Measurements from ENCODE around the gene CHST8.
"Not testable (repeated sequence)": the region's sequence is repeated elsewhere in the genome, so short reads cannot be mapped to it uniquely, and the experiment has no call there.

The CHST8 gene

DNA sequence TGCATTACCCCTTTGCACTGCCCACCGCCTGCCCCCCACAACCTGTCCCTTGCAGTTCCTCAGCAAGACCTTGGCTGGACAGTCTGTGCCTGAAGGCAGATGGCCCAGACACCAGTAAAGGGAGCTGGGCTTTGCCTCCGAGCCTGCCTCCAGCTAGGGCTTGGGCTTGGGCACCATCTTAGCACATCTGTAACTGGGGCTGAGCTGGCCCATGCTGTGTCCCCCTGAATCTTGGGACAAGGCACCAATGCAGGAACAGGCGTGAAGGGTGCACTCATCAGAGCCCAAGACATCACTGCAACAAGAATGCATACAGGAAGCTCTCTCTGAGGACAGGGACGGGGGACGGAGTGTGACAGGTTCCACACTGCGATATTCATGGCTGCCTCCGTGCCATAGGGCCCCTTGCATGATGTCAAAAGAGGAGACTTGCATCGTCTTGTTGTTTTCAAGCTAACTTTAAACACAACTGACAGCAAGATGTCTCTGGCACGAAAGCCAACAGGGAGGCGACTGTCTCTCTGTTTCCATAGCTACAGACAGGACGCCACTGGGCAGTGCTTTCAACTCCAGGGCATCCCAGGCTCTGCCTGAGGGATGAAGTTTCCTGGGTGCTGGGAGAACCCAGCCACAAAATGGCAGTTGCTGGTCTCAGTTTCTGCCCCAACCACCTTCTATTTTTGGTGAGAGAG is 8.7 kb upstream of the CHST8 start:
- no peaks in the 10 kb centered on the region; a peak in 1 of 22 replicates for H4K20me1 ChIP-seq
- no peak for TF ChIP-seq Cebpa-rat (IDR thresholded peaks at IDR 0.05)
- H3K4me3 ChIP-seq: no peak overlapping the region
- no peaks in the 10 kb centered on the region; a peak in 2 of 22 replicates for H3K27me3 ChIP-seq
- no peak overlapping the region for H3K27ac ChIP-seq
- H3K9me3 ChIP-seq (replicated peaks in 1 of 11): peaks cover 6 to 24% (median 17%) of the 10 kb centered on the region in 11 experiments; a peak in 18 of 22 replicates
- H3K9ac ChIP-seq: no peak overlapping the region
- H3K36me3 ChIP-seq: no peaks in the 10 kb centered on the region
- peaks cover 0 to 4% (median 0%) of the 10 kb centered on the region in 10 experiments; a peak in 2 of 20 replicates for H3K4me1 ChIP-seq
- H3K4me2 ChIP-seq: 0 out of 22 replicates have a peak overlapping the region, but pooled peaks of 1 of the 11 experiments have one; percentile 19

DNA sequence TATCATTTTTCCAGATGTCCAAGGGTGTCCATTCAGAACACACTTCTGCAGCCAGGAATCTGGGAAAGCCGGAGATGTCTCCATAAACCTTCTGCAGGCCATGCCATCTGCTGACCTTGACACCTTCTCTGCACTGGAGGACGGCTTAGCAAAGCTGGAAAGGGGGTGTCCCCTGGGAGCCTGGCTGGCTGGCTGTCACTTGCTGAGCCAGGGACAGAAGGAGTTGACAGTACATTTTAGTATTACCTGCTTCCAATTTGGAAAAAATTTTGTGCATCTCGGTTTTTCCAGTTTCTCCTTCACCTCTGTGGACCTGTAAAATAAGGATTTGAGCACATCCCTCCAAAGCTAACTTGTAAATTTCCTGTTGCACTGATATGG is 8.1 kb upstream of the CHST8 start:
- no peak for TF ChIP-seq Cebpa-rat (IDR thresholded peaks at IDR 0.05)
- Histone ChIP-seq H3K4me1 (peaks cover 0 to 4% (median 0%) of the 10 kb centered on the region in 10 experiments; a peak in 2 of 20 replicates), H3K27me3 (no peaks in the 10 kb centered on the region; a peak in 2 of 22 replicates), H3K9me3 (replicated peaks in 1 of 11) (peaks cover 6 to 20% (median 17%) of the 10 kb centered on the region in 11 experiments; a peak in 18 of 22 replicates), H3K27ac (no peak overlapping the region), H3K4me2 (0 out of 22 replicates have a peak overlapping the region, but pooled peaks of 1 of the 11 experiments have one; percentile 19), H3K36me3 (no peaks in the 10 kb centered on the region), H3K4me3 (no peak overlapping the region), H3K9ac (no peak overlapping the region), H4K20me1 (no peaks in the 10 kb centered on the region; a peak in 1 of 22 replicates)

DNA sequence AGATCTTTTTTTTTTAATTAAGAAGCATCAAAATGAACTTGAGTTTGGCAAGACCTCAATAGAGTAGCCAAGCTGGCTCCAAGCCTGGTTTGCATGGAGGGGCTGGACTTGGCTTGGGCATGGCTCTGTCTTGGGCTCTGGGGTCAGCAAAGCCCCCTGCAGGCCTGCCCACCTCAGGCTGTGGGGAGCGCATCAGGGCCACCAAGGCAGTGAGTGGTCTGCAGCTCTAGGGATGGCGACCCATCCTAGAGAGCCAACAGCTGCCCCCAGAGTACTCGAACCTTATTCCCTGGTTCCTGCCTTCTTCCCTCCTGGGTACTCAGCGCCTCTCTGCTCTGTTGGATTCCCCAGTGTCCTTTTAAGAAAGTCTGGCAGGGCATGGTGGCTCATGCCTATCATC is 5.4 kb upstream of the CHST8 start:
- H3K9me3 ChIP-seq (replicated peaks in 1 of 11): peaks cover 0 to 8% (median 2%) of the 10 kb centered on the region in 11 experiments; a peak in 8 of 22 replicates
- no peak for TF ChIP-seq Cebpa-rat (IDR thresholded peaks at IDR 0.05)
- H3K27me3 ChIP-seq: peaks cover 16 to 27% (median 26%) of the 10 kb centered on the region in 11 experiments

GRCh38 chr19:33616857-33617256 is 4.9 kb upstream of the CHST8 start:
- peaks cover 21 to 32% (median 31%) of the 10 kb centered on the region in 11 experiments for H3K27me3 ChIP-seq
- H3K9ac ChIP-seq: no peak overlapping the region
- H3K4me3 ChIP-seq: no peak overlapping the region
- H3K4me1 ChIP-seq: peaks cover 11 to 17% (median 13%) of the 10 kb centered on the region in 10 experiments
- peaks cover 0 to 4% (median 0%) of the 10 kb centered on the region in 11 experiments; a peak in 4 of 22 replicates for H4K20me1 ChIP-seq
- no peak overlapping the region for H3K4me2 ChIP-seq
- H3K27ac ChIP-seq: no peak overlapping the region
- peaks cover 0 to 13% (median 7%) of the 10 kb centered on the region in 11 experiments; a peak in 11 of 22 replicates for H3K9me3 ChIP-seq (replicated peaks in 1 of 11)
- TF ChIP-seq Cebpa-rat (IDR thresholded peaks at IDR 0.05): no peak
- H3K36me3 ChIP-seq: no peaks in the 10 kb centered on the region

More for the DNA sequence above, 5.4 kb upstream of the CHST8 start:
- no peak overlapping the region for H3K4me2 ChIP-seq
- peaks cover 11 to 15% (median 13%) of the 10 kb centered on the region in 10 experiments for H3K4me1 ChIP-seq
- no peaks in the 10 kb centered on the region for H3K36me3 ChIP-seq
- H3K4me3 ChIP-seq: no peak overlapping the region
- no peak overlapping the region for H3K27ac ChIP-seq
- H3K9ac ChIP-seq: no peak overlapping the region
- peaks cover 0 to 4% (median 0%) of the 10 kb centered on the region in 11 experiments; a peak in 3 of 22 replicates for H4K20me1 ChIP-seq

DNA sequence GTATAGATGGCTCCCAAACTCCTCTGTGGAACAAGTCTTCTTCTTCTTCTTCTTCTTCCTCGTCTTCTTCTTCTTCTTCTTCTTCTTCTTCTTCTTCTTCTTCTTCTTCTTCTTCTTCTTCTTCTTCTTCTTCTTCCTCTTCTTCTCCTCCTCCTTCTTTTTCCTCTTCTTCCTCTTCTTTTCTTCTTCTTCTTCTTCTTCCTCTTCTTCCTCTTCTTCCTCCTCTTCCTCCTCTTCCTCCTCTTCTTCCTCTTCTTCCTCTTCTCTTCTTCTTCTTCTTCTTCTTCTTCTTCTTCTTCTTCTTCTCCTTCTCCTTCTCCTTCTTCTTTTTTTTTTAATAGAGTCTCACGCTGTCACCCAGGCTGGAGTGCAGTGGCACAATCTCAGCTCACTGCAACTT is 3.4 kb upstream of the CHST8 start:
- H3K9me3 ChIP-seq (replicated peaks in 1 of 11): peaks cover 0 to 26% (median 19%) of the 10 kb centered on the region in 11 experiments; a peak in 12 of 22 replicates
- not testable (repeated sequence) for H3K4me3 ChIP-seq, H3K9ac ChIP-seq, H3K27ac ChIP-seq, H3K36me3 ChIP-seq, H3K4me2 ChIP-seq
- peaks cover 11 to 29% (median 22%) of the 10 kb centered on the region in 10 experiments for H3K4me1 ChIP-seq
- peaks cover 36 to 47% (median 46%) of the 10 kb centered on the region in 11 experiments for H3K27me3 ChIP-seq
- H4K20me1 ChIP-seq: peaks cover 0 to 19% (median 13%) of the 10 kb centered on the region in 11 experiments; a peak in 15 of 22 replicates

- Histone ChIP-seq H3K9me3 (replicated peaks in 1 of 11) (peaks cover 0 to 26% (median 19%) of the 10 kb centered on the region in 11 experiments; a peak in 12 of 22 replicates), H4K20me1 (peaks cover 0 to 24% (median 18%) of the 10 kb centered on the region in 11 experiments; a peak in 15 of 22 replicates), H3K36me3 (no peaks in the 10 kb centered on the region), H3K9ac (no peak overlapping the region), H3K27ac (no peak overlapping the region), H3K4me3 (no peak overlapping the region), H3K27me3 (peaks cover 42 to 52% (median 51%) of the 10 kb centered on the region in 11 experiments), H3K4me2 (peak overlapping the region; percentile 34 to 66 (median 51); a peak in 18 of 22 replicates), H3K4me1 (peaks cover 11 to 29% (median 21%) of the 10 kb centered on the region in 10 experiments)
- no peak for TF ChIP-seq Cebpa-rat (IDR thresholded peaks at IDR 0.05)
Observed at GRCh38 chr19:33618884-33619283, 2.9 kb upstream of the CHST8 start.

GRCh38 chr19:33620611-33621010 is 1.1 kb upstream of the CHST8 start:
- Histone ChIP-seq H3K36me3 (no peaks in the 10 kb centered on the region), H4K20me1 (peaks cover 0 to 31% (median 23%) of the 10 kb centered on the region in 11 experiments; a peak in 15 of 22 replicates), H3K4me1 (peaks cover 20 to 44% (median 32%) of the 10 kb centered on the region in 10 experiments), H3K9me3 (replicated peaks in 1 of 11) (peaks cover 0 to 26% (median 19%) of the 10 kb centered on the region in 11 experiments; a peak in 12 of 22 replicates), H3K27ac (no peak overlapping the region), H3K27me3 (peaks cover 56 to 69% (median 68%) of the 10 kb centered on the region in 11 experiments), H3K4me3 (no peak overlapping the region), H3K4me2 (no peak overlapping the region), H3K9ac (no peak overlapping the region)
- TF ChIP-seq Cebpa-rat (IDR thresholded peaks at IDR 0.05): no peak

- peak overlapping the region; percentile 54 to 71 (median 60); a peak in 18 of 20 replicates for H3K4me3 ChIP-seq
- no peaks in the 10 kb centered on the region for H3K36me3 ChIP-seq
- H3K4me2 ChIP-seq: peak overlapping the region; percentile 82 to 92 (median 87)
- H3K9me3 ChIP-seq (replicated peaks in 1 of 11): peaks cover 0 to 26% (median 19%) of the 10 kb centered on the region in 11 experiments; a peak in 12 of 22 replicates
- H3K27ac ChIP-seq: no peak overlapping the region
- H4K20me1 ChIP-seq: peaks cover 0 to 31% (median 24%) of the 10 kb centered on the region in 11 experiments; a peak in 15 of 22 replicates
- H3K4me1 ChIP-seq: peaks cover 20 to 44% (median 32%) of the 10 kb centered on the region in 10 experiments
- no peak for TF ChIP-seq Cebpa-rat (IDR thresholded peaks at IDR 0.05)
- H3K27me3 ChIP-seq: peaks cover 61 to 76% (median 74%) of the 10 kb centered on the region in 11 experiments
- H3K9ac ChIP-seq: no peak overlapping the region
Observed at GRCh38 chr19:33621065-33621785, 528 bp upstream of the CHST8 start.

Measured in BLaER1 treated with 17β-estradiol and CSF1 and Interleukin-3, amounts not matched to agents 10 nM and 100 nM (cell line).